Trophoblast cell (in vitro differentiated cells and primary cell): Measurements from ENCODE around the gene LRMDA.

Experiments used
- DNase-seq, 2 donors: peaks; one replicate each; pipeline ENCODE4 v3.0.0-alpha.2; 2016
- H2AFZ ChIP-seq: 2 replicates; pipeline ENCODE4 v1.6.1; 2013; ENCODE audit warnings: low read length, moderate library complexity, mild to moderate bottlenecking; ENCODE audit not compliant: insufficient read depth, poor library complexity
- H2AK5ac ChIP-seq: 2 replicates; pipeline ENCODE4 v1.6.1; 2013; ENCODE audit warnings: mild to moderate bottlenecking, low read length
- H2BK120ac ChIP-seq: 2 replicates; pipeline ENCODE4 v1.6.1; 2013; ENCODE audit warnings: low read length, mild to moderate bottlenecking, moderate library complexity; ENCODE audit not compliant: insufficient read depth, poor library complexity
- H2BK12ac ChIP-seq: 2 replicates; pipeline ENCODE4 v1.6.1; 2013; ENCODE audit warnings: mild to moderate bottlenecking, low read length, moderate library complexity
- H2BK5ac ChIP-seq: 2 replicates; pipeline ENCODE4 v1.6.1; 2013; ENCODE audit warnings: low read length, low read depth, moderate library complexity, mild to moderate bottlenecking; ENCODE audit not compliant: poor library complexity
- H3K14ac ChIP-seq: 2 replicates; pipeline ENCODE4 v1.6.1; 2013; ENCODE audit warnings: mild to moderate bottlenecking, low read length
- H3K18ac ChIP-seq: 2 replicates; pipeline ENCODE4 v1.6.1; 2013; ENCODE audit warnings: mild to moderate bottlenecking, low read length
- H3K23ac ChIP-seq: 2 replicates; pipeline ENCODE4 v1.6.1; 2013; ENCODE audit warnings: low read length
- H3K27ac ChIP-seq: 2 replicates; pipeline ENCODE4 v1.5.1; 2013; ENCODE audit warnings: low read depth, mild to moderate bottlenecking, inconsistent platforms, low read length, moderate library complexity
- H3K27me3 ChIP-seq: 2 replicates; pipeline ENCODE4 v1.6.1; 2013; ENCODE audit warnings: inconsistent platforms, mild to moderate bottlenecking, low read length, moderate library complexity; ENCODE audit not compliant: insufficient read depth
- H3K36me3 ChIP-seq, 2 experiments: 1 replicate in 1 of 2; 2 replicates in 1 of 2; pipeline ENCODE4 v1.6.1; 2013; ENCODE audit warnings: low read length in 2 of 2, mild to moderate bottlenecking in 2 of 2, moderate library complexity in 1 of 2; ENCODE audit not compliant: insufficient read depth in 2 of 2, control insufficient read depth in 1 of 2
- H3K4ac ChIP-seq: 2 replicates; pipeline ENCODE4 v1.6.1; 2013; ENCODE audit warnings: low read depth, mild to moderate bottlenecking, low read length, moderate library complexity
- H3K4me1 ChIP-seq, 2 experiments: 1 replicate in 1 of 2; 2 replicates in 1 of 2; pipeline ENCODE4 v1.6.1; 2013; ENCODE audit warnings: low read length in 2 of 2, mild to moderate bottlenecking in 2 of 2, moderate library complexity in 1 of 2; ENCODE audit not compliant: insufficient read depth in 2 of 2, control insufficient read depth in 1 of 2
- H3K4me2 ChIP-seq: 2 replicates; pipeline ENCODE4 v1.6.1; 2013; ENCODE audit warnings: inconsistent platforms, mild to moderate bottlenecking, low read length, moderate library complexity
- H3K4me3 ChIP-seq: 2 replicates; pipeline ENCODE4 v1.5.1; 2013; ENCODE audit warnings: mild to moderate bottlenecking, low read depth, low read length, inconsistent platforms
- H3K79me1 ChIP-seq: one replicate; pipeline ENCODE4 v1.6.1; 2013; ENCODE audit warnings: low read length
- H3K79me2 ChIP-seq: 2 replicates; pipeline ENCODE4 v1.6.1; 2013; ENCODE audit warnings: low read length, mild to moderate bottlenecking; ENCODE audit not compliant: control insufficient read depth, insufficient read depth, poor library complexity
- H3K9ac ChIP-seq: 2 replicates; pipeline ENCODE4 v1.6.1; 2013; ENCODE audit warnings: mild to moderate bottlenecking, low read length
- H3K9me3 ChIP-seq: 2 replicates; pipeline ENCODE4 v1.6.1; 2013; ENCODE audit warnings: low read depth, mild to moderate bottlenecking, control low read depth, inconsistent platforms, low read length; ENCODE audit not compliant: insufficient read depth
- H4K12ac ChIP-seq: 2 replicates; pipeline ENCODE4 v1.6.1; 2013; ENCODE audit warnings: low read depth, mild to moderate bottlenecking, low read length, moderate library complexity
- H4K8ac ChIP-seq: 2 replicates; pipeline ENCODE4 v1.6.1; 2013; ENCODE audit warnings: low read depth, mild to moderate bottlenecking, low read length, moderate library complexity
- H4K91ac ChIP-seq: one replicate; pipeline ENCODE4 v1.6.1; 2013; ENCODE audit warnings: low read depth, mild to moderate bottlenecking, low read length, moderate library complexity
- WGBS: extraction: QIAGEN DNeasy Blood & Tissue Kit; methylation state at CpG from one replicate; pipeline ENCODE4 v1.1.7; 2013; ENCODE audit warnings: missing lambda C conversion rate; ENCODE audit not compliant: insufficient read length, insufficient coverage; ENCODE audit errors: extremely low coverage; 5-methylcytosine and 5-hydroxymethylcytosine counted together

LRMDA gene

GRCh38 chr10:76032700-76033039 lies 601.2 kb downstream of the LRMDA start:
- H4K8ac ChIP-seq = no peak overlapping the region
- no peaks in the 10 kb centered on the region for H3K9me3 ChIP-seq
- peak overlapping the region; percentile 32 for H2BK12ac ChIP-seq
- H3K14ac ChIP-seq = no peak overlapping the region
- no peaks in the 10 kb centered on the region for H3K36me3 ChIP-seq
- H3K9ac ChIP-seq = no peak overlapping the region
- no peaks in the 10 kb centered on the region for H3K79me1 ChIP-seq
- H3K4me1 ChIP-seq = peaks cover 7 to 18% of the 10 kb centered on the region in 2 experiments
- WGBS = no CpG with 5 or more reads among the region's 3 CpGs
- no peak overlapping the region for H2AK5ac ChIP-seq
- H2BK120ac ChIP-seq = no peak overlapping the region
- no peak overlapping the region for H2AFZ ChIP-seq
- H3K27ac ChIP-seq = no peak overlapping the region
- no peak overlapping the region for H3K4me2 ChIP-seq
- H2BK5ac ChIP-seq = no peak overlapping the region
- H3K23ac ChIP-seq = no peak overlapping the region
- DNase-seq = no peak
- no peak overlapping the region for H3K4me3 ChIP-seq
- H3K27me3 ChIP-seq = no peaks in the 10 kb centered on the region
- H3K4ac ChIP-seq = no peak overlapping the region
- no peaks in the 10 kb centered on the region for H3K79me2 ChIP-seq
- H4K12ac ChIP-seq = no peak overlapping the region
- H4K91ac ChIP-seq = no peak overlapping the region
- no peak overlapping the region for H3K18ac ChIP-seq

- Histone ChIP-seq H4K12ac (no peak overlapping the region), H3K27ac (no peak overlapping the region), H3K79me1 (no peaks in the 10 kb centered on the region), H3K4me3 (no peak overlapping the region), H4K91ac (no peak overlapping the region), H2BK12ac (peak overlapping the region; percentile 62), H3K4me2 (no peak overlapping the region), H3K4ac (no peak overlapping the region), H3K14ac (no peak overlapping the region), H3K4me1 (peaks cover 7 to 18% of the 10 kb centered on the region in 2 experiments), H3K9me3 (no peaks in the 10 kb centered on the region), H2BK120ac (no peak overlapping the region), H3K23ac (no peak overlapping the region), H3K18ac (no peak overlapping the region), H3K79me2 (no peaks in the 10 kb centered on the region), H2AFZ (no peak overlapping the region), H2AK5ac (no peak overlapping the region), H3K9ac (no peak overlapping the region), H2BK5ac (no peak overlapping the region), H3K36me3 (no peaks in the 10 kb centered on the region), H3K27me3 (no peaks in the 10 kb centered on the region), H4K8ac (no peak overlapping the region)
- no peak for DNase-seq
- WGBS = no CpG with 5 or more reads among the region's 15 CpGs
Measured at GRCh38 chr10:76033457-76034196, 602.2 kb downstream of the LRMDA start.

- H3K4me2 ChIP-seq = no peak overlapping the region
- no peaks in the 10 kb centered on the region for H3K79me1 ChIP-seq
- H3K9me3 ChIP-seq = peaks cover 2% of the 10 kb centered on the region
- no peak overlapping the region for H3K27ac ChIP-seq
- no peak overlapping the region for H3K4me3 ChIP-seq
- H4K91ac ChIP-seq = peak overlapping the region; percentile 46
- H3K27me3 ChIP-seq = no peaks in the 10 kb centered on the region
- no peak overlapping the region for H3K23ac ChIP-seq
- no peak overlapping the region for H2AFZ ChIP-seq
- H3K14ac ChIP-seq = no peak overlapping the region
- no peaks in the 10 kb centered on the region for H3K79me2 ChIP-seq
- H3K4ac ChIP-seq = peak overlapping the region; percentile 39
- peak overlapping the region; percentile 32 for H3K18ac ChIP-seq
- H2BK12ac ChIP-seq = peak overlapping the region; percentile 83
- no peak overlapping the region for H2BK5ac ChIP-seq
- H3K9ac ChIP-seq = no peak overlapping the region
- WGBS = no CpG with 5 or more reads among the region's 23 CpGs
- no peak for DNase-seq
- H2BK120ac ChIP-seq = no peak overlapping the region
- no peaks in the 10 kb centered on the region for H3K36me3 ChIP-seq
- no peak overlapping the region for H2AK5ac ChIP-seq
- H4K12ac ChIP-seq = no peak overlapping the region
- H3K4me1 ChIP-seq = peaks cover 7 to 18% of the 10 kb centered on the region in 2 experiments
- no peak overlapping the region for H4K8ac ChIP-seq
Measured at GRCh38 chr10:76034353-76035205, 603.2 kb downstream of the LRMDA start.

- H4K8ac ChIP-seq = no peak overlapping the region
- no peak overlapping the region for H3K9ac ChIP-seq
- no peak overlapping the region for H3K18ac ChIP-seq
- no peak overlapping the region for H4K12ac ChIP-seq
- no peak overlapping the region for H3K4me3 ChIP-seq
- no peaks in the 10 kb centered on the region for H3K79me2 ChIP-seq
- no CpG with 5 or more reads among the region's 20 CpGs for WGBS
- H4K91ac ChIP-seq = peak overlapping the region; percentile 32
- no peak overlapping the region for H2AK5ac ChIP-seq
- H3K14ac ChIP-seq = no peak overlapping the region
- H3K27ac ChIP-seq = no peak overlapping the region
- no peaks in the 10 kb centered on the region for H3K27me3 ChIP-seq
- peaks cover 2% of the 10 kb centered on the region for H3K9me3 ChIP-seq
- peaks cover 2% of the 10 kb centered on the region for H3K79me1 ChIP-seq
- H3K36me3 ChIP-seq = no peaks in the 10 kb centered on the region
- DNase-seq = no peak
- no peak overlapping the region for H3K4me2 ChIP-seq
- H2BK12ac ChIP-seq = no peak overlapping the region
- no peak overlapping the region for H2AFZ ChIP-seq
- peaks cover 13 to 22% of the 10 kb centered on the region in 2 experiments for H3K4me1 ChIP-seq
- H3K23ac ChIP-seq = no peak overlapping the region
- H2BK120ac ChIP-seq = no peak overlapping the region
- H3K4ac ChIP-seq = no peak overlapping the region
- no peak overlapping the region for H2BK5ac ChIP-seq
Measured at GRCh38 chr10:76035206-76036110, 604.0 kb downstream of the LRMDA start.
